Breast epithelium (tissue), 4 donors: Measurements from ENCODE around the gene UBP1. TPM values are rescaled to one million over a fixed set of nuclear protein-coding genes. Genes with fewer than 3 reads are reported as not detected.

Source experiments
- DNase-seq, 2 donors: peaks; one replicate each; pipeline ENCODE4 v3.0.0-alpha.2; 2019; ENCODE audit warnings: low spot score in 2 of 2
- H3K27ac ChIP-seq, 2 donors: fragments of 200-600 bp; sonication (generic) in 1 of 2; one replicate each; pipeline ENCODE4 v1.5.1; 2016 to 2019; ENCODE audit warnings: mild to moderate bottlenecking in 1 of 2
- H3K27me3 ChIP-seq, 2 donors: fragments of 200-600 bp; sonication (generic) in 1 of 2; one replicate each; pipeline versions ENCODE4 v1.5.1 to v1.6.0; 2017 to 2019; ENCODE audit warnings: control low read depth in 1 of 2, mild to moderate bottlenecking in 1 of 2
- H3K36me3 ChIP-seq: fragments of 200-600 bp; one replicate; pipeline ENCODE4 v1.5.1; 2019
- H3K4me1 ChIP-seq, 2 donors: fragments of 200-600 bp; sonication (generic); one replicate each; pipeline ENCODE4 v1.5.1; 2016 to 2019; ENCODE audit warnings: control low read depth in 1 of 2
- H3K4me3 ChIP-seq, 3 donors: fragments of 200-600 bp; sonication (generic); 1 replicate in 2 of 3; 2 replicates in 1 of 3; pipeline ENCODE4 v1.5.1; 2016 to 2019; ENCODE audit warnings: mild to moderate bottlenecking in 3 of 3, moderate library complexity in 2 of 3
- H3K9me3 ChIP-seq, 2 donors: fragments of 200-600 bp; sonication (generic) in 1 of 2; one replicate each; pipeline ENCODE4 v1.5.1; 2016 to 2019; ENCODE audit warnings: control low read depth in 1 of 2
- POLR2A ChIP-seq: fragments of 450-650 bp; IDR thresholded peaks from one replicate; pipeline ENCODE4 v1.6.1; 2016; ENCODE audit warnings: antibody characterized with exemption, mild to moderate bottlenecking, moderate library complexity
- POLR2AphosphoS5 ChIP-seq, 3 donors: sonication (generic); formaldehyde crosslinking; IDR thresholded peaks; one replicate each; pipeline ENCODE4 v1.6.1; 2017; ENCODE audit warnings: antibody characterized with exemption in 3 of 3
- intact Hi-C: fragments of 100-400 bp; cut with DNase I; formaldehyde crosslinking; loops from one replicate; pipeline ENCODE4 v1.15.1; 2023; ENCODE audit warnings: low total_unique reads
- total RNA-seq, 3 donors: library from RNA; depleted of rRNA; stranded (reverse); fragments of >200 nt; gene quantifications; one replicate each; pipeline ENCODE4 v1.1.0, GENCODE V29; 2016
- TF ChIP-seq, protein P1 (sequence below), 3 donors: fragments of 450-650 bp; IDR thresholded peaks; one replicate each; pipeline ENCODE4 v1.5.1; 2016 to 2017; ENCODE audit warnings: antibody characterized with exemption in 3 of 3, mild to moderate bottlenecking in 3 of 3, moderate library complexity in 3 of 3

Gene UBP1, protein sequence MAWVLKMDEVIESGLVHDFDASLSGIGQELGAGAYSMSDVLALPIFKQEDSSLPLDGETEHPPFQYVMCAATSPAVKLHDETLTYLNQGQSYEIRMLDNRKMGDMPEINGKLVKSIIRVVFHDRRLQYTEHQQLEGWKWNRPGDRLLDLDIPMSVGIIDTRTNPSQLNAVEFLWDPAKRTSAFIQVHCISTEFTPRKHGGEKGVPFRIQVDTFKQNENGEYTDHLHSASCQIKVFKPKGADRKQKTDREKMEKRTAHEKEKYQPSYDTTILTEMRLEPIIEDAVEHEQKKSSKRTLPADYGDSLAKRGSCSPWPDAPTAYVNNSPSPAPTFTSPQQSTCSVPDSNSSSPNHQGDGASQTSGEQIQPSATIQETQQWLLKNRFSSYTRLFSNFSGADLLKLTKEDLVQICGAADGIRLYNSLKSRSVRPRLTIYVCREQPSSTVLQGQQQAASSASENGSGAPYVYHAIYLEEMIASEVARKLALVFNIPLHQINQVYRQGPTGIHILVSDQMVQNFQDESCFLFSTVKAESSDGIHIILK
- 10 to 100 TPM; 55.2 to 73.8 (median 69.5) TPM for total RNA-seq

DNA sequence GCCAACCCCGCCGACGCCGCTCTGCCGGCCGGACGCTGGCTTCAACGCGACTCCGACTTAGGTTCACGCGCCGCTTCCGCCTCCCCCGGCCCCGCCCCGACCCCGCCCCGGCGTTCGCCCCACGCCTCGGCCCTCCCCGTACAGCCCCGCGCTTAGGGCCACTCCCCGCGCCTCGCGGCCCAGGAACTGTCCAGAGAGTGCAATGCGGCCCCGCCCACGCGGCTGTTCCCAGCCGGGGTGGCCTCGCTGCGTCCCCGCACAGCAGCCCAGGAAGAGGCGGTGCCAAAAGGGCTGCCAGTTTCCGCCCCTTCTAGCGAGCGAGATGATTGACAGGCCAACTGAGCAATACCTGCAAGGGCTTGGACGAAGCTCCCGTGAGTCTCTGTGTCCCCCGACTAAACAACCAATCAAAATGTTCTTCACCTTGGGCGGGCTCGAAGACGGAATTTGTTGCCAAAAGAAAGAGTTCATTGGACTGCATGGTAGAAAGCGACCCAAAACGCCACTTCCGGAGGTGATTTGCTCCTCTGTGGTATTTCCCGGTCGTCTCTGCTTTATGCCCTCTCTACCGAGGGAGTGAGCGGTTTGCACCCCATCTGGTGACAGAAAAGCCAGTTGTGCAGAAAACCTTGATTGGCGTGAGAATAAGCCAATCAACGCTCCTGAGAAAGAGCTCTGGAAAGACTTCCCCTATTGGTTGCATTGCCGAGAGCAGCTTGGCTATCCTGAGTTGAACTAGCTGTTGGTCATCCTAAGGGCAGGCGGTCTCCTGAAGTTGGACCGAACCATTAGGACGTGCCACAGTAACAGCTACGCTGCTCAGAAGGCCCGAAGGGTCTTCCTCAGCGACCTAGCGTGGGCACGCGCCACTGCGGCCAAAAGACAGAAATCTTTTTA lies at the start of gene UBP1:
Gene UBP1 (minus strand): TSS at position 78 of the 897 bp plus-strand sequence. CDS start 557 bp downstream, outside the sequence.
- Histone ChIP-seq H3K36me3 (no peaks in the 10 kb centered on the region), H3K9me3 (no peaks in the 10 kb centered on the region), H3K27ac (peak within 1 kb of the TSS; percentile 95 to 99), H3K4me3 (peak within 1 kb of the TSS; percentile 75 to 88 (median 86)), H3K27me3 (no peaks in the 10 kb centered on the region), H3K4me1 (peaks cover 0 to 10% of the 10 kb centered on the region in 2 donors)
- intact Hi-C loops = no loop called here
- TF ChIP-seq POLR2A (peak; percentile 67), POLR2AphosphoS5 (IDR thresholded peaks at IDR 0.05) (peak; percentile 82 to 89 (median 87))
- TF ChIP-seq, protein P1, sequence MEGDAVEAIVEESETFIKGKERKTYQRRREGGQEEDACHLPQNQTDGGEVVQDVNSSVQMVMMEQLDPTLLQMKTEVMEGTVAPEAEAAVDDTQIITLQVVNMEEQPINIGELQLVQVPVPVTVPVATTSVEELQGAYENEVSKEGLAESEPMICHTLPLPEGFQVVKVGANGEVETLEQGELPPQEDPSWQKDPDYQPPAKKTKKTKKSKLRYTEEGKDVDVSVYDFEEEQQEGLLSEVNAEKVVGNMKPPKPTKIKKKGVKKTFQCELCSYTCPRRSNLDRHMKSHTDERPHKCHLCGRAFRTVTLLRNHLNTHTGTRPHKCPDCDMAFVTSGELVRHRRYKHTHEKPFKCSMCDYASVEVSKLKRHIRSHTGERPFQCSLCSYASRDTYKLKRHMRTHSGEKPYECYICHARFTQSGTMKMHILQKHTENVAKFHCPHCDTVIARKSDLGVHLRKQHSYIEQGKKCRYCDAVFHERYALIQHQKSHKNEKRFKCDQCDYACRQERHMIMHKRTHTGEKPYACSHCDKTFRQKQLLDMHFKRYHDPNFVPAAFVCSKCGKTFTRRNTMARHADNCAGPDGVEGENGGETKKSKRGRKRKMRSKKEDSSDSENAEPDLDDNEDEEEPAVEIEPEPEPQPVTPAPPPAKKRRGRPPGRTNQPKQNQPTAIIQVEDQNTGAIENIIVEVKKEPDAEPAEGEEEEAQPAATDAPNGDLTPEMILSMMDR (IDR thresholded peaks at IDR 0.05) = peak in 2 of 3 donors; percentile 34 to 39
- DNase-seq = peak; percentile 98 to 99

DNA sequence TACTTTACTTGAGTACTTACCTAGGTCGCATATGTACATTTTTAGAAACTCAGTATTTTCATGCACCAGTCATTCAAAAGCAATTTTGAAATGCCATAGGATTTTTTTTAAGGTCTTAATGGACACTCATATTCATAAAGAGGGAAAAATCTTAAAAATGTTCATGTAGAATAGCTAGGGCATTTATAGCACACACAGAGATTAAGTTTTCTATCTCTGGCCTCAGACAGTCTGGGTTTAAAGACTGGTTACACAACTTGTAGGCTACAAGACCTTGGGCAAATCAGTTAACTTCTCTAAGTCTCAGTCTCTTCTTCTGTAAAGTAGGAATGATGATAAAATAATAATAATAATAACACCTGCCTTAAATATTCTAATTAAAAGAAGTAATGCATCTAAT lies 48.5 kb upstream of the UBP1 start:
- intact Hi-C loops = no loop called here
- DNase-seq = no peak

DNA sequence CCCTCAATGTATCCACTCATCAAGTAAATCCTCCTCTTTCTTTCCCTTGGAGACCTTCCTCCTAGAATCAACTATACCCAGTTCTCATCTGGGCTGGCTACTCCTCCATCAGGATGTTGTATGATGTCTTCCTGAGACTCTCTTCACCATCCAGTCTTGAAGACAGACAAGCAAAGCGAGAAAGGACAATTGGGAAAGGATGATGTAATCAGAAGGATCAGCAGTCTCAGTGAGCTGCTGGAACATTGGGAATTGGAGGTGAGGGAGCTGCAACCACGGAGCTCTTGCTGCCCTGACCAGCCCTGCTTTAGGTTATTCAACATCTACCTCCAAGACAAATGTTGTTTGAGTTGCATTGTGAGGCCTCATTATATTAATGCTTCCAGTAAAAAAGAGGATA lies 48.0 kb upstream of the UBP1 start:
- Histone ChIP-seq H3K9me3 (no peaks in the 10 kb centered on the region), H3K36me3 (no peaks in the 10 kb centered on the region), H3K4me3 (no peak overlapping the region), H3K4me1 (no peaks in the 10 kb centered on the region), H3K27ac (no peak overlapping the region), H3K27me3 (no peaks in the 10 kb centered on the region)
- intact Hi-C loops = no loop called here
- TF ChIP-seq POLR2A (no peak), POLR2AphosphoS5 (IDR thresholded peaks at IDR 0.05) (no peak)
- TF ChIP-seq, protein P1 (IDR thresholded peaks at IDR 0.05) = no peak
- DNase-seq = no peak

More for the DNA sequence above, 48.5 kb upstream of the UBP1 start:
- Histone ChIP-seq H3K4me3 (no peak overlapping the region), H3K27ac (no peak overlapping the region), H3K36me3 (no peaks in the 10 kb centered on the region), H3K4me1 (no peaks in the 10 kb centered on the region), H3K27me3 (no peaks in the 10 kb centered on the region), H3K9me3 (no peaks in the 10 kb centered on the region)
- no peak for TF ChIP-seq POLR2A
- TF ChIP-seq, protein P1 (IDR thresholded peaks at IDR 0.05) = no peak
- TF ChIP-seq POLR2AphosphoS5 (IDR thresholded peaks at IDR 0.05) = no peak

DNA sequence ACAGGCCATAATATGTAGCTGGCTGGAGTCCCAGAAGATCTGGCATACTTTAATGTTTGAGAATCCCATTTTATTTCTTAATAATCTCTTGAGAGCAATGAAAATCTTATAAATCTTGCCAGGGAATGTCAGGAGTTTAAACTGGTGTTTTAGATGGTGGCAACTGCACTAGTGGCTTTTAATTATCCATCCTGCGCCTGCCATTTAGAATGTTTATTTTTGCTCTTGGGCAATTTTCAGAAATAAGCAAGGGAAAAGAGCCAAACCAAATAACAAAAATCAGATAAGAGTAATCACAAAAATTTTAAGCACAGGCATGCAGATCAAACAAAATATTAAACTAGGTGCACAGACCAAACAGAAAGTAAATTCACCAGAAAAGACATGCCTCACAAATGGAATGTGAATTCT lies 41.9 kb upstream of the UBP1 start:
- H3K9me3 ChIP-seq = no peaks in the 10 kb centered on the region
- no peak for DNase-seq
- no peaks in the 10 kb centered on the region for H3K27me3 ChIP-seq
- H3K36me3 ChIP-seq = no peaks in the 10 kb centered on the region
- H3K27ac ChIP-seq = no peak overlapping the region
- no peak overlapping the region for H3K4me3 ChIP-seq
- intact Hi-C loops = no loop called here
- no peaks in the 10 kb centered on the region for H3K4me1 ChIP-seq
- TF ChIP-seq POLR2A (no peak), POLR2AphosphoS5 (IDR thresholded peaks at IDR 0.05) (no peak)
- TF ChIP-seq, protein P1 (IDR thresholded peaks at IDR 0.05) = no peak
